Neuronal stem cell (in vitro differentiated cells): Measurements from ENCODE around the gene AP1B1.
"Not testable (repeated sequence)": the region's sequence is repeated elsewhere in the genome, so short reads cannot be mapped to it uniquely, and the experiment has no call there.

ENCODE experiments used
- DNase-seq: peaks from one replicate; pipeline ENCODE4 v3.0.0-alpha.2; 2013; ENCODE audit warnings: low spot score
- H2AFZ ChIP-seq: one replicate; pipeline ENCODE4 v1.6.1; 2013; ENCODE audit warnings: mild to moderate bottlenecking, low read length, inconsistent platforms
- H2AK5ac ChIP-seq: 2 replicates; pipeline ENCODE4 v1.6.1; 2013; ENCODE audit warnings: low read depth, mild to moderate bottlenecking, inconsistent platforms, low read length, moderate library complexity, mixed read lengths
- H2BK120ac ChIP-seq: 2 replicates; pipeline ENCODE4 v1.6.1; 2013; ENCODE audit warnings: low read depth, mild to moderate bottlenecking, inconsistent platforms, low read length, moderate library complexity, mixed read lengths
- H2BK12ac ChIP-seq: one replicate; pipeline ENCODE4 v1.6.1; 2013; ENCODE audit warnings: low read length, inconsistent platforms
- H2BK15ac ChIP-seq: 2 replicates; pipeline ENCODE4 v1.6.1; 2013; ENCODE audit warnings: mild to moderate bottlenecking, low read length, inconsistent platforms, mixed read lengths
- H2BK5ac ChIP-seq: one replicate; pipeline ENCODE4 v1.6.1; 2013; ENCODE audit warnings: inconsistent platforms, mild to moderate bottlenecking, low read length, moderate library complexity
- H3K14ac ChIP-seq: one replicate; pipeline ENCODE4 v1.6.1; 2013; ENCODE audit warnings: low read length, inconsistent platforms
- H3K18ac ChIP-seq: 2 replicates; pipeline ENCODE4 v1.6.1; 2013; ENCODE audit warnings: low read length, inconsistent platforms
- H3K23ac ChIP-seq: 2 replicates; pipeline ENCODE4 v1.6.1; 2013; ENCODE audit warnings: low read depth, mild to moderate bottlenecking, mixed read lengths, low read length, inconsistent platforms; ENCODE audit not compliant: poor library complexity
- H3K27ac ChIP-seq: replicated peaks from 3 replicates; pipeline ENCODE4 v1.5.1; 2013; ENCODE audit warnings: low read length, inconsistent platforms
- H3K27me3 ChIP-seq, 3 experiments: 2 replicates each; pipeline ENCODE4 v1.6.1; 2013; ENCODE audit warnings: low read length in 3 of 3, mild to moderate bottlenecking in 2 of 3, inconsistent platforms in 1 of 3, low read depth in 1 of 3, mixed read lengths in 1 of 3, moderate library complexity in 1 of 3; ENCODE audit not compliant: control insufficient read depth in 3 of 3, insufficient read depth in 3 of 3
- H3K36me3 ChIP-seq, 2 donors: replicated peaks in 1 of 2; 2 replicates each; pipeline ENCODE4 v1.6.1; 2013; ENCODE audit warnings: low read length in 2 of 2; ENCODE audit not compliant: control insufficient read depth in 2 of 2, insufficient read depth in 2 of 2
- H3K4ac ChIP-seq: 2 replicates; pipeline ENCODE4 v1.6.1; 2013; ENCODE audit warnings: inconsistent platforms, mild to moderate bottlenecking, low read length, moderate library complexity
- H3K4me1 ChIP-seq, 2 donors: 1 replicate in 1 of 2; 2 replicates in 1 of 2; pipeline ENCODE4 v1.6.1; 2013; ENCODE audit warnings: low read length in 2 of 2, low read depth in 1 of 2; ENCODE audit not compliant: control insufficient read depth in 2 of 2, insufficient read depth in 1 of 2
- H3K4me2 ChIP-seq: one replicate; pipeline ENCODE4 v1.6.1; 2013; ENCODE audit warnings: mild to moderate bottlenecking, low read length, inconsistent platforms; ENCODE audit not compliant: insufficient read depth, poor library complexity, severe bottlenecking
- H3K4me3 ChIP-seq, 2 donors: 2 replicates each; pipeline ENCODE4 v1.5.1; 2013; ENCODE audit warnings: low read length in 2 of 2, mild to moderate bottlenecking in 2 of 2, inconsistent platforms in 1 of 2, moderate library complexity in 1 of 2
- H3K79me1 ChIP-seq: one replicate; pipeline ENCODE4 v1.6.1; 2013; ENCODE audit warnings: low read depth, mild to moderate bottlenecking, inconsistent platforms, low read length, moderate library complexity
- H3K9ac ChIP-seq: one replicate; pipeline ENCODE4 v1.6.1; 2013; ENCODE audit warnings: mild to moderate bottlenecking, low read depth, low read length, inconsistent platforms; ENCODE audit not compliant: poor library complexity
- H3K9me3 ChIP-seq, 2 donors: replicated peaks in 1 of 2; 2 replicates each; pipeline versions ENCODE3 to v1.6.1; 2013; ENCODE audit warnings: low read length in 2 of 2, mild to moderate bottlenecking in 2 of 2, inconsistent platforms in 1 of 2, low read depth in 1 of 2, mixed read lengths in 1 of 2, moderate library complexity in 1 of 2; ENCODE audit not compliant: control insufficient read depth in 2 of 2, insufficient read depth in 1 of 2
- H4K8ac ChIP-seq: one replicate; pipeline ENCODE4 v1.6.1; 2013; ENCODE audit warnings: low read depth, mild to moderate bottlenecking, inconsistent platforms, low read length, moderate library complexity
- H4K91ac ChIP-seq: one replicate; pipeline ENCODE4 v1.6.1; 2013; ENCODE audit warnings: low read length, low read depth, mild to moderate bottlenecking, inconsistent platforms; ENCODE audit not compliant: poor library complexity
- WGBS, 2 donors: extraction: QIAGEN DNeasy Blood & Tissue Kit; methylation state at CpG; one replicate each; pipeline ENCODE4 v1.1.7; 2013; ENCODE audit warnings: missing lambda C conversion rate in 2 of 2, mixed read lengths in 1 of 2; ENCODE audit not compliant: insufficient read length in 2 of 2, insufficient replicate concordance in 1 of 2; ENCODE audit errors: extremely low coverage in 2 of 2; 5-methylcytosine and 5-hydroxymethylcytosine counted together

AP1B1 gene

DNA sequence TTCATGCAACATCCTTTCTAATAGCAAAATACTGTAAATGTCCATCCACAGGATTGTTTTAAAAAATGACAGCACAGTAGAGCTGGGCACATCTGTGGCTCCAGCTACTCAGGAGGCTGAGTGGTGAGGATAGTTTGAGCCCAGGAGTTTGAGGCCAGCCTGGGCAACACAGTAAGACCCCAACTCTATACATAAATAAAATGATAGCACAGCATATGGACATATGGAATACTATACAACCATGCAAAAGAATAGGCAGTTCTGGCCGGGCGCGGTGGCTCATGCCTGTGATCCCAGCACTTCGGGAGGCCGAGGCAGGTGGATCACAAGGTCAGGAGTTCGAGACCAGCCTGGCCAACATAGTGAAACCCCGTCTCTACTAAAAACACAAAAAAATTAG lies 13.6 kb downstream of the AP1B1 start:
- H3K9me3 ChIP-seq, H2AFZ ChIP-seq, H3K4me1 ChIP-seq, H3K27ac ChIP-seq, H3K9ac ChIP-seq, DNase-seq, H3K4me2 ChIP-seq, H3K4me3 ChIP-seq, H2BK12ac ChIP-seq, H3K4ac ChIP-seq, H3K14ac ChIP-seq, H3K23ac ChIP-seq, H2BK5ac ChIP-seq, H3K79me1 ChIP-seq, H2AK5ac ChIP-seq, H4K91ac ChIP-seq, H3K27me3 ChIP-seq, H2BK15ac ChIP-seq, H2BK120ac ChIP-seq, H4K8ac ChIP-seq, H3K18ac ChIP-seq: not testable (repeated sequence)
- WGBS, 2 donors = no CpG with 5 or more reads among the region's 7 CpGs
- peaks cover 0 to 35% of the 10 kb centered on the region in 2 donors for H3K36me3 ChIP-seq

DNA sequence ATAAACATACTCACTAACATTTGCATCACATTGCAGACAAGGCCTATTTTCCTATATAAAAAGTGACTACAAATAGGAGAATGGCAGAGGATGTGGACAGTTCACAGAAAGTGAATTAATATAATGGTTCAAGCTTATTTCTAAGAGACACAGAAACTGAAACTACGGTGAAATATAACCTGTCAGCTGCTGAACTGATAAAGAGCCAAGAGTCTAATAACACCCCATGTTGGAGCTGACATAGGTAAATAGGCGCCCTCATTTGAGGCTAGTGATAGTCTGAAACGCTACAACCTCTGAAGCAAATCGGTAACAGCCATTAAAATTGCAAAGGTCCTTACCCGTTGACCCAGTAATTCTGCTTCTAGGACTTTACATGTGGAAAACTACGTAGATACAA lies 14.0 kb downstream of the AP1B1 start:
- H3K36me3 ChIP-seq = peaks cover 0 to 33% of the 10 kb centered on the region in 2 donors
- no peaks in the 10 kb centered on the region for H3K9me3 ChIP-seq
- no peaks in the 10 kb centered on the region for H3K79me1 ChIP-seq
- H3K4me2 ChIP-seq = no peak overlapping the region
- H4K91ac ChIP-seq = no peak overlapping the region
- no peak overlapping the region for H3K4ac ChIP-seq
- WGBS, 2 donors = no CpG with 5 or more reads among the region's 6 CpGs
- no peak for DNase-seq
- H2BK120ac ChIP-seq = no peak overlapping the region
- no peak overlapping the region for H2AFZ ChIP-seq
- no peak overlapping the region for H3K4me3 ChIP-seq
- H3K27ac ChIP-seq = no peak overlapping the region
- no peaks in the 10 kb centered on the region for H3K27me3 ChIP-seq
- H2BK5ac ChIP-seq = no peak overlapping the region
- no peak overlapping the region for H2BK12ac ChIP-seq
- no peak overlapping the region for H3K18ac ChIP-seq
- H2AK5ac ChIP-seq = no peak overlapping the region
- no peak overlapping the region for H3K14ac ChIP-seq
- H3K9ac ChIP-seq = no peak overlapping the region
- peaks cover 4 to 13% of the 10 kb centered on the region in 2 donors for H3K4me1 ChIP-seq
- H4K8ac ChIP-seq = no peak overlapping the region
- no peak overlapping the region for H2BK15ac ChIP-seq
- H3K23ac ChIP-seq = no peak overlapping the region

DNA sequence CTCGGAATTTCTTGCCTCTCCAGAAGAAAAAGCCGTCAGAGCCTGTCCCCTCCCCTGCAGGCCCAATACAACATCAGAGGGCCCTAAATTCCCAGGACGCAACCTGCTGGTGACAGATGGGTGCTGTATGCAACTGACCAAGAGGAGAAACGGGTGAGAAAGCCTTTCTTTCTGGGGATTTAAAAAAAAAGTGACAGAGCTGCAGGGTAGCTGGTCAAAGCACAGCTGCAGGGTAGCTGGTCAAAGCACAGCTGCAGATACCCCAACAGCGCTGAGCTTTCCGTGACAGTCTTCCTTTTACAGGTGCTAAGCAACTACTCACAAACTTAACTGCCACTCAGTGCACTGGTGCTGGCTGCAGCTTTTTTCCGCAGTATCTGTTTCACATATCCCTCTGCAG lies 17.8 kb downstream of the AP1B1 start:
- Histone ChIP-seq H3K27me3 (no peaks in the 10 kb centered on the region), H3K4me1 (peaks cover 10 to 25% of the 10 kb centered on the region in 2 donors), H3K4me3 (no peak overlapping the region), H2BK12ac (no peak overlapping the region), H2BK5ac (no peak overlapping the region), H3K4me2 (no peak overlapping the region), H2BK15ac (no peak overlapping the region), H3K27ac (peak overlapping the region; percentile 2), H2AFZ (no peak overlapping the region), H3K79me1 (no peaks in the 10 kb centered on the region), H3K9ac (no peak overlapping the region), H3K4ac (no peak overlapping the region), H2BK120ac (no peak overlapping the region), H3K14ac (no peak overlapping the region), H3K23ac (no peak overlapping the region), H2AK5ac (no peak overlapping the region), H4K8ac (no peak overlapping the region), H3K36me3 (peaks cover 0 to 19% of the 10 kb centered on the region in 2 donors), H3K18ac (no peak overlapping the region), H3K9me3 (no peaks in the 10 kb centered on the region), H4K91ac (no peak overlapping the region)
- DNase-seq = no peak
- no CpG with 5 or more reads among the region's 7 CpGs for WGBS, 2 donors

DNA sequence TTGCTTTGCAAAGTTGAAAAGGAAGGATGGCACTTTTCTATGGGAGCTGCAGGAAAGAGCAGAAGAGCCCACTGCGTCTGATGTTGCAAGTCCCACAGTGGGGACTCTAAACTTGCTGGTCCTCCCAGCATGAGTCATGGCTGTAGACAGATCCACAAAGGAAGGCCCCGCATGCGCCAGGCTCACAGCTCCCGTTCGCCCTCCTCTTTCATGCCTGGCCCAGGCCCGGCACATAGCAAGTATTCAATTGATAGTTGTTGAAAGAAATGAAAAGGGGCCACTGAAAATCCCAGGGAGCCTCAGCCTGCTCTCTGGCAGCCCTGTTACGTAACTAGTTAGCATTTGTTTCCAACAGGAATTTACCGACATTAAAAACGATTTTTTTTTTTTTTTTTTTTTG lies 18.9 kb downstream of the AP1B1 start:
- Histone ChIP-seq H3K4ac (no peak overlapping the region), H3K36me3 (peaks cover 0 to 9% of the 10 kb centered on the region in 2 donors), H3K79me1 (peaks cover 1% of the 10 kb centered on the region), H3K4me1 (peaks cover 12 to 26% of the 10 kb centered on the region in 2 donors), H3K27ac (peak overlapping the region; percentile 21), H2AFZ (peak overlapping the region; percentile 33), H3K4me3 (peak overlapping the region in 1 of 2 donors; percentile 8), H2BK12ac (no peak overlapping the region), H3K9ac (no peak overlapping the region), H2BK5ac (no peak overlapping the region), H4K91ac (no peak overlapping the region), H3K4me2 (no peak overlapping the region), H3K23ac (no peak overlapping the region), H3K27me3 (no peaks in the 10 kb centered on the region), H3K18ac (no peak overlapping the region), H2BK15ac (no peak overlapping the region), H4K8ac (no peak overlapping the region), H3K14ac (no peak overlapping the region), H2AK5ac (no peak overlapping the region), H2BK120ac (no peak overlapping the region), H3K9me3 (no peaks in the 10 kb centered on the region)
- peak; percentile 46 for DNase-seq
- WGBS, 2 donors = no CpG with 5 or more reads among the region's 9 CpGs
